OCI-LY7 (cell line): ENCODE results near the gene CALR3. TPM values are rescaled to one million over a fixed set of nuclear protein-coding genes. Genes with fewer than 3 reads are reported as not detected.

ENCODE experiments used
- BruUV-seq: library from RNA; stranded (reverse); fragments of 400-500 nt; replicated peaks from 2 replicates; lab custom pipeline; 2021; lab: Mats Ljungman, UMichigan
- CTCF ChIA-PET: fragments of 300-600 bp; sonication (Branson Sonifier 250); formaldehyde crosslinking; loops from one replicate; lab custom pipeline; 2022; ENCODE audit warnings: antibody characterized with exemption; ENCODE audit not compliant: unreplicated experiment; lab: Charles Lee
- POLR2A ChIA-PET: fragments of 300-600 bp; sonication (Branson Sonifier 250); formaldehyde crosslinking; loops from one replicate; lab custom pipeline; 2022; ENCODE audit warnings: antibody characterized with exemption; lab: Charles Lee
- DNase-seq: peaks from one replicate; pipeline ENCODE4 v3.0.0-alpha.2; 2015; ENCODE audit warnings: low spot score
- H2AFZ ChIP-seq: fragments of 200-600 bp; sonication (generic), shearing (Covaris generic); 2 replicates; pipeline ENCODE4 v1.6.1; 2014; ENCODE audit warnings: mild to moderate bottlenecking, antibody characterized with exemption, low read length, moderate library complexity
- H3K27ac ChIP-seq: fragments of 200-600 bp; sonication (generic); 2 replicates; pipeline ENCODE4 v1.5.1; 2014; ENCODE audit warnings: mixed run types, low read depth, mild to moderate bottlenecking, moderate library complexity, low read length, inconsistent platforms; ENCODE audit not compliant: poor library complexity, severe bottlenecking
- H3K36me3 ChIP-seq: fragments of 200-600 bp; sonication (generic); 2 replicates; pipeline ENCODE4 v1.6.1; 2014; ENCODE audit warnings: mild to moderate bottlenecking, antibody characterized with exemption, low read length, moderate library complexity, mixed read lengths; ENCODE audit not compliant: insufficient read depth
- H3K4me1 ChIP-seq: fragments of 200-600 bp; sonication (generic); 2 replicates; pipeline ENCODE4 v1.5.1; 2014; ENCODE audit warnings: mild to moderate bottlenecking, low read length; ENCODE audit not compliant: insufficient read depth, poor library complexity, severe bottlenecking
- H3K4me2 ChIP-seq: fragments of 200-600 bp; sonication (generic); 2 replicates; pipeline ENCODE4 v1.6.1; 2014; ENCODE audit warnings: mild to moderate bottlenecking, low read length
- H3K4me3 ChIP-seq: fragments of 200-600 bp; sonication (generic); 2 replicates; pipeline ENCODE4 v1.5.1; 2014; ENCODE audit warnings: mild to moderate bottlenecking, low read depth, low read length; ENCODE audit not compliant: poor library complexity, severe bottlenecking
- H3K79me2 ChIP-seq: fragments of 200-600 bp; sonication (generic); 2 replicates; pipeline ENCODE4 v1.6.1; 2016; ENCODE audit warnings: low read depth, mild to moderate bottlenecking, low read length, moderate library complexity, mixed read lengths; ENCODE audit not compliant: insufficient read depth
- H3K9me2 ChIP-seq: fragments of 200-600 bp; sonication (generic); 2 replicates; pipeline ENCODE4 v1.6.1; 2016; ENCODE audit warnings: mild to moderate bottlenecking, low read length, mixed read lengths; ENCODE audit not compliant: insufficient read depth
- H3K9me3 ChIP-seq: fragments of 200-600 bp; sonication (generic); 2 replicates; pipeline ENCODE4 v1.6.1; 2014; ENCODE audit warnings: mild to moderate bottlenecking, mixed run types, low read length, mixed read lengths
- H4K20me1 ChIP-seq: fragments of 200-600 bp; sonication (generic); 2 replicates; pipeline ENCODE4 v1.6.1; 2014; ENCODE audit warnings: mild to moderate bottlenecking, antibody characterized with exemption, low read length, moderate library complexity, mixed read lengths; ENCODE audit not compliant: insufficient read depth
- EZH2phosphoT487 ChIP-seq: fragments of 200-600 bp; sonication (generic); IDR thresholded peaks from 2 replicates; pipeline ENCODE4 v1.6.1; 2018; ENCODE audit warnings: low read depth, borderline replicate concordance, mild to moderate bottlenecking, mixed run types, antibody characterized with exemption, low read length, moderate library complexity, mixed read lengths
- intact Hi-C: fragments of 100-400 bp; cut with micrococcal nuclease; formaldehyde crosslinking; loops from one replicate; pipeline ENCODE4 v1.10.0; 2022; ENCODE audit not compliant: unreplicated experiment
- total RNA-seq, 2 experiments: library from RNA; depleted of rRNA in 1 of 2; stranded (reverse); fragments of >200 nt in 1 of 2; shearing (Covaris generic) in 1 of 2; gene quantifications; 2 replicates each; pipeline ENCODE4 v1.2.3, GENCODE V29; 2014 to 2022
- TF ChIP-seq, protein P1 (sequence below): fragments of 200-600 bp; sonication (generic); conservative IDR thresholded peaks from 2 replicates; pipeline ENCODE4 v1.5.1; 2014; ENCODE audit warnings: mild to moderate bottlenecking, antibody characterized with exemption, low read length, moderate library complexity, mixed read lengths

The CALR3 gene
- total RNA-seq, 2 experiments from 2014 or later, result not detected

DNA sequence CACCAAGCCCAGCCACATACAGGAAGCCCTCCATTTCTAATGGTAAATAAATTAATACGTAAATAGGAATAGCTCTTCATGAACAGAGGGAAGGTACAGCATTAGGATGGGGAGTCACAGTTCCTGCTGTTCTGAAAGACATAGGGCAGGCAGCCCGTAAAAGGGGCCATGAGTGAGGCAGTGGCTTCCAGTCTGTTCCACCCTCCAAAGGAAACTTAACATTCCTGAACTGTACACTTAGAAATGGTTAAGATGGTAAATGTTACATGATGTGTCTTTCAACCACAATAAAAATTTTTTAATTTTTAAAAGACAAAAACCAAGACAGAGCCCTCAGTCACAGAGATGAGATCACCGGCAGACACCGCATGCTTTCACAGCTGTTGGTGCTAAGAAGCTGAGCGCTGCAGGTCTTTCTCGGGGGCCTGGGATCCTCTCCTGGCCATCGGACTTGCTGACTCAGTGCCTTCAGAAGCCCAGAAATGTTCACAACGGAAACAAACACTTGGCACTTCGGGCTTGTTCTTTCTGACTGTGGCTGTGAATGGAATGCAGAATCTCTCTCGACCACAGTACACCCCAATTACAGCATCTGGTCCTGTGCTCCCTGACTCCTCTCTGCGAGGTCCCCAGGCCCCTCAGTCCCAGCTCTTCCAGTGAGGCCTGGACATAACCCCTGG lies 60.6 kb downstream of the CALR3 start:
- Histone ChIP-seq H3K9me3 (no peaks in the 10 kb centered on the region), H3K27ac (peak overlapping the region; percentile 45), H3K4me1 (peaks cover 34% of the 10 kb centered on the region), H4K20me1 (no peaks in the 10 kb centered on the region), H3K9me2 (no peaks in the 10 kb centered on the region), H2AFZ (no peak overlapping the region), H3K79me2 (no peaks in the 10 kb centered on the region), H3K4me3 (no peak overlapping the region), H3K36me3 (peaks cover 84% of the 10 kb centered on the region), H3K4me2 (no peak overlapping the region)
- BruUV-seq, result no TSS peak
- intact Hi-C loops, result no loop called here
- TF ChIP-seq EZH2phosphoT487, result no peak
- TF ChIP-seq, protein P1, sequence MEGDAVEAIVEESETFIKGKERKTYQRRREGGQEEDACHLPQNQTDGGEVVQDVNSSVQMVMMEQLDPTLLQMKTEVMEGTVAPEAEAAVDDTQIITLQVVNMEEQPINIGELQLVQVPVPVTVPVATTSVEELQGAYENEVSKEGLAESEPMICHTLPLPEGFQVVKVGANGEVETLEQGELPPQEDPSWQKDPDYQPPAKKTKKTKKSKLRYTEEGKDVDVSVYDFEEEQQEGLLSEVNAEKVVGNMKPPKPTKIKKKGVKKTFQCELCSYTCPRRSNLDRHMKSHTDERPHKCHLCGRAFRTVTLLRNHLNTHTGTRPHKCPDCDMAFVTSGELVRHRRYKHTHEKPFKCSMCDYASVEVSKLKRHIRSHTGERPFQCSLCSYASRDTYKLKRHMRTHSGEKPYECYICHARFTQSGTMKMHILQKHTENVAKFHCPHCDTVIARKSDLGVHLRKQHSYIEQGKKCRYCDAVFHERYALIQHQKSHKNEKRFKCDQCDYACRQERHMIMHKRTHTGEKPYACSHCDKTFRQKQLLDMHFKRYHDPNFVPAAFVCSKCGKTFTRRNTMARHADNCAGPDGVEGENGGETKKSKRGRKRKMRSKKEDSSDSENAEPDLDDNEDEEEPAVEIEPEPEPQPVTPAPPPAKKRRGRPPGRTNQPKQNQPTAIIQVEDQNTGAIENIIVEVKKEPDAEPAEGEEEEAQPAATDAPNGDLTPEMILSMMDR, result no peak
- POLR2A ChIA-PET, result interaction anchor here (0.7 to 1.2 kb wide), 3 partner anchors 9 to 29 kb away, joined by 3 to 7 read pairs (median 3); no protein-coding TSS in a partner anchor
- DNase-seq, result no peak
- CTCF ChIA-PET, result no interaction called here

DNA sequence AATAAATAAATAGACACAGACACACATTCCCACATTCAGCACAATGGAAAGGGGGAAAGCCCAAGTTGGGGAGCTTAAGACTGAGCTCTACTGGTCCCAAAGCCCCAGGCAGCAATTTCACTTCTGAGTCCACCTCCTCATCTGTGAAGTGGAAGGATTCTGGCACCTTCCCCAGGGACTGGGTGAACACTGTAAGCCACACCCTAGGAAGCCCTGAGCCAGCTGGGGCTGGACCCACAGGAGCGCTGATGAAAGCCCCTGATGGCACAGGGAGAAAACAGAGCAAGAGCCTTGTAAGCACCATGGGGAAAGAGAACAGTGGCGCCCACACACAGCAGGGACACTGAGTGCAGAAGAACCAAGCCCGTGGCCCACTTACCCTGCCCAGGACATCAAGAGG lies 62.0 kb downstream of the CALR3 start:
- no peak overlapping the region for H2AFZ ChIP-seq
- H3K4me3 ChIP-seq, result no peak overlapping the region
- ChIA-PET CTCF (no interaction called here), POLR2A (no interaction called here)
- H3K79me2 ChIP-seq, result no peaks in the 10 kb centered on the region
- no peaks in the 10 kb centered on the region for H3K9me3 ChIP-seq
- TF ChIP-seq, protein P1, result no peak
- TF ChIP-seq EZH2phosphoT487, result no peak
- no peaks in the 10 kb centered on the region for H4K20me1 ChIP-seq
- H3K27ac ChIP-seq, result no peak overlapping the region
- no TSS peak for BruUV-seq
- DNase-seq, result no peak
- H3K4me1 ChIP-seq, result peaks cover 20% of the 10 kb centered on the region
- peaks cover 80% of the 10 kb centered on the region for H3K36me3 ChIP-seq
- no peak overlapping the region for H3K4me2 ChIP-seq
- intact Hi-C loops, result no loop called here
- no peaks in the 10 kb centered on the region for H3K9me2 ChIP-seq

DNA sequence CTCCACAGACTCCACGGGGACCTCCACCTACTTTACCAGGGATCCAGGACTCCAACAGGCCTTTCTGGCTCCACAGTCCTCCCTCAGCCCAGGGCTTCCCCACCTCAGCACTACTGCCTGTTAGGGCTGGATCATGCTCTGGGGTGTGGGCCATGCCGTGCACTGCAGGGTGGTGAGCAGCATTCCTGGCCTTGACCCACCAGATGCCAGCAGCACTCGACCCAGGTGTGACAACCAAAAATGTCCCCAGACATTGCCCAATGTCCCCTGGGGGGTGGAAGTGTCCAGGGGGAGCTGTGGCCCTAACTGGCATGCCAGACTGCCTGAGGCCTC lies 66.2 kb downstream of the CALR3 start:
- intact Hi-C loops, result no loop called here
- H3K79me2 ChIP-seq, result no peaks in the 10 kb centered on the region
- TF ChIP-seq EZH2phosphoT487, result no peak
- TF ChIP-seq, protein P1, result no peak
- H3K36me3 ChIP-seq, result peaks cover 76% of the 10 kb centered on the region
- CTCF ChIA-PET, result no interaction called here
- no TSS peak for BruUV-seq
- no peaks in the 10 kb centered on the region for H3K9me2 ChIP-seq
- no peak overlapping the region for H3K4me3 ChIP-seq
- no peak overlapping the region for H2AFZ ChIP-seq
- POLR2A ChIA-PET, result no interaction called here
- no peak for DNase-seq
- H3K4me1 ChIP-seq, result no peaks in the 10 kb centered on the region
- no peaks in the 10 kb centered on the region for H3K9me3 ChIP-seq
- H3K27ac ChIP-seq, result no peak overlapping the region
- no peaks in the 10 kb centered on the region for H4K20me1 ChIP-seq
- no peak overlapping the region for H3K4me2 ChIP-seq
